Loucy (cell line): ENCODE data around the gene SLC17A7.

Source experiments
- H2AFZ ChIP-seq: fragments of 200-600 bp; sonication (generic); 2 replicates; pipeline ENCODE4 v1.6.0; 2016; ENCODE audit warnings: antibody characterized with exemption, mild to moderate bottlenecking, low read length, moderate library complexity
- H3F3A ChIP-seq: fragments of 200-600 bp; 2 replicates; pipeline ENCODE4 v1.6.0; 2016; ENCODE audit warnings: antibody characterized with exemption, low read depth, mild to moderate bottlenecking
- H3K27me3 ChIP-seq: fragments of 200-600 bp; sonication (generic); 2 replicates; pipeline ENCODE4 v1.6.1; 2014; ENCODE audit warnings: low read length, mild to moderate bottlenecking; ENCODE audit not compliant: insufficient read depth, poor library complexity, severe bottlenecking
- H3K36me3 ChIP-seq: fragments of 200-600 bp; sonication (generic); 2 replicates; pipeline ENCODE4 v1.6.1; 2016; ENCODE audit warnings: low read length; ENCODE audit not compliant: insufficient read depth
- H3K4me1 ChIP-seq: fragments of 200-600 bp; sonication (generic); 2 replicates; pipeline ENCODE4 v1.5.1; 2014; ENCODE audit warnings: low read length, mild to moderate bottlenecking; ENCODE audit not compliant: insufficient read depth, poor library complexity, severe bottlenecking
- H3K4me2 ChIP-seq: fragments of 200-600 bp; sonication (generic); 2 replicates; pipeline ENCODE4 v1.6.0; 2014; ENCODE audit warnings: antibody characterized with exemption, low read length, low read depth, mild to moderate bottlenecking; ENCODE audit not compliant: poor library complexity, severe bottlenecking
- H3K4me3 ChIP-seq: fragments of 200-600 bp; sonication (generic); 2 replicates; pipeline ENCODE4 v1.5.1; 2014; ENCODE audit warnings: low read length, mild to moderate bottlenecking, mixed read lengths; ENCODE audit not compliant: poor library complexity, severe bottlenecking
- H3K79me2 ChIP-seq: fragments of 200-600 bp; sonication (generic); 2 replicates; pipeline ENCODE4 v1.6.1; 2014; ENCODE audit warnings: low read length; ENCODE audit not compliant: insufficient read depth
- H3K9ac ChIP-seq: fragments of 200-600 bp; sonication (generic); 2 replicates; pipeline ENCODE4 v1.6.0; 2014; ENCODE audit warnings: mild to moderate bottlenecking, low read depth, low read length, moderate library complexity; ENCODE audit not compliant: poor library complexity, severe bottlenecking
- H3K9me2 ChIP-seq: fragments of 200-600 bp; sonication (generic); replicated peaks from 2 replicates; pipeline ENCODE4 v1.6.1; 2016; ENCODE audit warnings: low read depth, low read length, mixed read lengths
- H3K9me3 ChIP-seq: fragments of 200-600 bp; sonication (generic); 2 replicates; pipeline ENCODE4 v1.6.1; 2014; ENCODE audit warnings: mild to moderate bottlenecking, antibody characterized with exemption, low read length, low read depth; ENCODE audit not compliant: insufficient read depth
- H4K20me1 ChIP-seq: fragments of 200-600 bp; sonication (generic); 2 replicates; pipeline ENCODE4 v1.6.0; 2014; ENCODE audit warnings: antibody characterized with exemption, low read length, mild to moderate bottlenecking; ENCODE audit not compliant: insufficient read depth, poor library complexity, severe bottlenecking
- EZH2phosphoT487 ChIP-seq: fragments of 200-600 bp; IDR thresholded peaks from 2 replicates; pipeline ENCODE4 v1.6.1; 2018; ENCODE audit warnings: antibody characterized with exemption, mild to moderate bottlenecking, moderate library complexity, borderline replicate concordance
- TF ChIP-seq, protein P1 (sequence below): fragments of 200-600 bp; sonication (generic); conservative IDR thresholded peaks from 2 replicates; pipeline ENCODE4 v1.5.1; 2014; ENCODE audit warnings: mild to moderate bottlenecking, antibody characterized with exemption, low read length

Gene SLC17A7

DNA sequence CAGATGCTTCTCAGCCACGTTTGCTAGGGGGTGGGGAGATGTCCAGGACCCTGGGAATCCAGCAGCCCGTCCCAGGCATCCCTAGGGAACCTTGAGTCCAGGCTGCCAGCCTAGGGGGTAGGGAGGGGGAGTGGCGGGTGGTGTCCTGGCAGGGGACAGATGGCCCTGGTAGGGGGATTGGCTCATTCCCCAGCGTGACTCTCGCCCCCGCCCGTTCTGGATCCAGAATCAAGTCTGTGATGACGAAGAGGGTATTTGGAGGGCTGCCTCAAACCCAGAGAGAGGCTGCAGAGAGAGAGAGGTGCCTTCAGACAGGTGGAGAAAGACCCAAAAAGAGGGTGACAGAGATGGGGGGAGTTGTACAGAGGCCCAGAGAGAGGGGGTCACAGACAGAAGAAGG is 4.1 kb downstream of the SLC17A7 start:
- Histone ChIP-seq H3F3A (no peaks in the 10 kb centered on the region), H4K20me1 (no peaks in the 10 kb centered on the region), H3K36me3 (no peaks in the 10 kb centered on the region), H3K4me1 (peaks cover 2% of the 10 kb centered on the region), H3K4me2 (no peak overlapping the region), H3K4me3 (no peak overlapping the region), H3K9ac (no peak overlapping the region), H3K79me2 (no peaks in the 10 kb centered on the region), H2AFZ (no peak overlapping the region), H3K9me3 (no peaks in the 10 kb centered on the region), H3K27me3 (no peaks in the 10 kb centered on the region), H3K9me2 (no peaks in the 10 kb centered on the region)
- TF ChIP-seq, protein P1, sequence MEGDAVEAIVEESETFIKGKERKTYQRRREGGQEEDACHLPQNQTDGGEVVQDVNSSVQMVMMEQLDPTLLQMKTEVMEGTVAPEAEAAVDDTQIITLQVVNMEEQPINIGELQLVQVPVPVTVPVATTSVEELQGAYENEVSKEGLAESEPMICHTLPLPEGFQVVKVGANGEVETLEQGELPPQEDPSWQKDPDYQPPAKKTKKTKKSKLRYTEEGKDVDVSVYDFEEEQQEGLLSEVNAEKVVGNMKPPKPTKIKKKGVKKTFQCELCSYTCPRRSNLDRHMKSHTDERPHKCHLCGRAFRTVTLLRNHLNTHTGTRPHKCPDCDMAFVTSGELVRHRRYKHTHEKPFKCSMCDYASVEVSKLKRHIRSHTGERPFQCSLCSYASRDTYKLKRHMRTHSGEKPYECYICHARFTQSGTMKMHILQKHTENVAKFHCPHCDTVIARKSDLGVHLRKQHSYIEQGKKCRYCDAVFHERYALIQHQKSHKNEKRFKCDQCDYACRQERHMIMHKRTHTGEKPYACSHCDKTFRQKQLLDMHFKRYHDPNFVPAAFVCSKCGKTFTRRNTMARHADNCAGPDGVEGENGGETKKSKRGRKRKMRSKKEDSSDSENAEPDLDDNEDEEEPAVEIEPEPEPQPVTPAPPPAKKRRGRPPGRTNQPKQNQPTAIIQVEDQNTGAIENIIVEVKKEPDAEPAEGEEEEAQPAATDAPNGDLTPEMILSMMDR: no peak
- TF ChIP-seq EZH2phosphoT487: no peak

DNA sequence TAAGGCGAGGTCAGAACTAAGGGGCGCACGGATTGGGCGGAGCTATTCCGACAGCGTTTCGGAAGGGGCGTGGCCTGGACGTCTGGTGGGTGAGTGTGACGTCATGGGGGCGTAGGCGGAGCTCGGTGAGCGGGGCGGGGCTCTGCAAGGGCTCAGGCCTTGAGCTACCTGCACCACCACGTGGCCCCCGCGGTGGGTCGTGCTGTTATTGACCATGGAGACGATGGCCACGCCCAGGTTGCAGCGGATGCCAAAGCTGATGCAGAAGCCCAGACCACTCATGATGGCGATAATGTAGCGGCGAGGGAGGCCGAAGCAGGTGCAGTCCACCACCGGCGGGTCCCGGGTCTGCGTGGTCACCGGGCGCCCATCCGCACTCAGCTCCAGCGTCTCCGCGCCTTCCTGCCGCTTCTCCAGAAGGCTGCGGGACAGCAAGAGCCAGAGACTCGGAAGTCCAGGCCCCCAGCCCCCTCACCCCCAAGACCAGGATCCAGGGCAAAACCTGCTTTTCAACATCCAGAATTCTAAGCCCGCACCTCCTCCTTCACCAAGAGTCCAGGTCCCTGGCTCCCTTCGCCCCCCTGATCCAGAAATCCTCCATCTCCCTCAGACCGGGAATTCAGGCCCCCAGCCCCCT is 4.8 kb downstream of the SLC17A7 start:
- no peaks in the 10 kb centered on the region for H3K4me1 ChIP-seq
- H3K9me2 ChIP-seq: no peaks in the 10 kb centered on the region
- H3K4me2 ChIP-seq: no peak overlapping the region
- H3K4me3 ChIP-seq: no peak overlapping the region
- no peaks in the 10 kb centered on the region for H3K36me3 ChIP-seq
- H3K9me3 ChIP-seq: no peaks in the 10 kb centered on the region
- no peaks in the 10 kb centered on the region for H3K79me2 ChIP-seq
- no peak for TF ChIP-seq EZH2phosphoT487
- TF ChIP-seq, protein P1: no peak
- H3K27me3 ChIP-seq: no peaks in the 10 kb centered on the region
- H2AFZ ChIP-seq: no peak overlapping the region
- no peak overlapping the region for H3K9ac ChIP-seq
- no peaks in the 10 kb centered on the region for H4K20me1 ChIP-seq
- H3F3A ChIP-seq: no peaks in the 10 kb centered on the region

DNA sequence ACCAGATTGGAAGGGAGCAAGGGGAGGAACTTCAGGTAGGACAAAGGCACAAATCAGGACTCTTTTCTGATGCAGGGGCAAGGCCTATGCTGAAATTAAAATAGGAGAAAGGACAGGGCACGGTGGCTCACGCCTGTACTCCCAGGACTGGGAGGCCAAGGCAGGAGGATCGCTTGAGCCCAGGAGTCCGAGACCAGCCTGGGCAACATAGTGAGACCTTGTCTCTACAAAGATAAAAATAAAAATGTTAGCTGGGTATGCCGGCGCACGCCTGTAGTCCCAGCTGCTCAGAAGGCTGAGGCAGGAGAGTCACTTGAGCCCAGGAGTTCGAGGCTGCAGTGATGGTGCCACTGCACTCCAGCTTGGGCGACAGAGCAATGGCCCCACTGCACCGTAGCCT is 5.7 kb downstream of the SLC17A7 start:
- no peak overlapping the region for H3K4me3 ChIP-seq

More for the DNA sequence above, 5.7 kb downstream of the SLC17A7 start:
- H2AFZ ChIP-seq: no peak overlapping the region
- H3K27me3 ChIP-seq: no peaks in the 10 kb centered on the region
- no peaks in the 10 kb centered on the region for H4K20me1 ChIP-seq
- no peaks in the 10 kb centered on the region for H3K9me3 ChIP-seq
- H3K9me2 ChIP-seq: no peaks in the 10 kb centered on the region
- no peaks in the 10 kb centered on the region for H3F3A ChIP-seq
- no peak for TF ChIP-seq EZH2phosphoT487
- TF ChIP-seq, protein P1: no peak
- H3K79me2 ChIP-seq: no peaks in the 10 kb centered on the region
- H3K4me1 ChIP-seq: peaks cover under 1% of the 10 kb centered on the region
- no peak overlapping the region for H3K4me2 ChIP-seq
- H3K9ac ChIP-seq: no peak overlapping the region
- no peaks in the 10 kb centered on the region for H3K36me3 ChIP-seq
